GM18508 (cell line): ENCODE data around the gene HPS3.

ENCODE experiments used
- ATAC-seq: cut with Tn5 transposase; IDR thresholded peaks from one replicate; pipeline ENCODE4 v1.9.1; 2021; ENCODE audit warnings: moderate number of reproducible peaks; ENCODE audit not compliant: insufficient read depth, unreplicated experiment

Gene HPS3

GRCh38 chr3:149119466-149119865, 10.0 kb upstream of the HPS3 start:
- no peak for ATAC-seq

DNA sequence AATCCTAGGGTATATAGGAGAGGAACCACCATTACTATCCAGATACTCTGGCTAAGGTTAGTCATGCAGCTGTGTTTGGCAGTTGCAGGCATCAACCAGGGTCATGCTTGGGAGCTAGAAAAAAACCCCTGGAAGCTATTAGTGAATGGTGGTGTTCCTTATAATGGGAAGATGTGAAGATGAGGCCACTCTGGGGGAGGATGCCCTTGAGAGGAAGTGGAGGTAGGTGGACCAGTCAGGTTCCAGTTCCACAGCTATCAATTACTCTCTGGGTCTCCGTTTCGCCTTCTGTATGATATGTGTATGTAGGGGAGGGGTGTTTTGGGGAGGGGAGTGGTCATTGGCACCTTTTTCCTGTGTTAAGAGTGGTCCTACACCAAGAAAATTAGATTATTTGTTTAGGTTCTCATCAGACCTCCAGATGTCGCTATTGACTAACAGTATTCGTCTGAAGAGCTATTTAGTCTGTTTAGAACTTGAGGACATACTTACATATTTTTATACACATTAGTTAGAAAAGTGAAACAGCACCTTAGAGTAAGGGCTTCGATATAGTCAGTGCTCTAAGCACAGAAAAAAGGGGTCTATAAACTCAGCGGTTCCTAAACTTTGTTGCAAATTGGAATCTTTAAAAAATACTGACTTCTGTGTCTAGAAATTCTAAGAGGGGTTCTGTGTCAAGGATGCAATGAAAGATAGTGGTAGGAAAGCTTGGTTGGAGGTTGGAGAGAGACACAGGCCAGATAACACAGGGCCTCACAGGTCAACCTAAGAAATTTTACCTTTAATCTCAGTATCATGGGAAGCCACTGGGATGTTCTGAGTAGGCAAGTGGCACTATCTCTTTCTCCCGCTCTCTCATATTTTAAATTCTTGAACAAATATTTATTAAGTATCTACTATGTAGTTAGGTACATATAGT, 9.1 kb upstream of the HPS3 start:
- ATAC-seq: no peak

GRCh38 chr3:149122721-149123578, 6.5 kb upstream of the HPS3 start:
- ATAC-seq: no peak

DNA sequence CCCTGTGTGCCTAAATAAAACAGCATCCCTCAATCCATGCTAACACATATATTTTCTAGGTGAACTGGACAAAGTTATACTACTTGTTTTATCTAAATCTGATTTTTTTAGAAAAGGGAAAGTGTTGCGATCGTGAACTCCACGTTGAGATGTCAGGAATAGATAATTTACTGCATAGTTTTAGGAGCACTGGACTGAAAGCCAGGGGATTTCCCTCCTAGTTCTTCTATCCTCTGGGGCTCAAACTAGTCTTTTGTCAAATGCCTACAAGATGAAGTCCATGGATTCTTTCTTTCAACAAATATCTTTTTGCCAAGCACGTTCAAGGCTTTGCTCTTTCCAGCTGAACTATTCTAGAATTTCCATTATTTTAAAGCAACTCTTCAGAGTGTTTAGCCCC, 617 bp upstream of the HPS3 start:
- ATAC-seq: no peak

DNA sequence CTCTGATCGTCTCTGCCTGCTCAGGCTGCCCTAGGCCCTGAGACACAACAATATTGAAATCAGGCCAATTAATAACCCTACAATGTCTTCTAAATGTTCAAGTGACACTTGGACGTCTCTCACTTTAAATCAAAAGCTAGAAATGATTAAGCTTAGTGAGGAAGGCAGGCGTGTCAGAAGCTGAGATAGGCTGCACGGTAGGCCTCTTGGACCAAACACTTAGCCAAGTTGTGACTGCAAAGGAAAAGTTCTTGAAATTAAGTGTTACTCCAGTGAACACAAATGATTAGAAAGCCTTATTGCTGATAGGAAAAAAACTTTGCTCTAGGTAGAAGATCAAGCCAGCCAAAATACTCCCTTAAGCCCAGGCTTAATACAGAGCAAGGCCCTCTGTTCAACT, 2.2 kb downstream of the HPS3 start:
- ATAC-seq: no peak

- no peak for ATAC-seq
Measured at GRCh38 chr3:149134575-149134974, 5.1 kb downstream of the HPS3 start.

DNA sequence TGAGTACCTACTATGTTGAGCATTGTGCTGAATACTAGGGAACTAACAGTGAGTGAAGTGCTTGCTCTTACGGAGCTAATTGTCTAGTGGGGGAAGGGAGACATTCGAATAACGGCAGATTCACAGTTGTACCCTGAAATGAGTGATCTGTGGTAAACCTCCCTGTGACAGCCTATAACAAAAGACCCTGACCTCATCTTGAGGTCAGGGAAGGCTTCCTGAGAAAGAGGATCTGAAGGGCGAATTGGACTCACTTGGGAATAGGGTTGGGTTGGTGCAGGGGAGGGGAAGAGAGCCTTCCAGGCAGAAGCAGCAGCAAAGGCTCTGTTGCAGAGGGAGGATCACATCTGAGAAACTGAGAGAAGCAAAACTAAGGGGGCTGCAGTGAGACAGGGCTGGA, 13.2 kb downstream of the HPS3 start:
- ATAC-seq: no peak

GRCh38 chr3:149145356-149145755, 15.9 kb downstream of the HPS3 start:
- ATAC-seq: no peak

GRCh38 chr3:149145974-149146373, 16.5 kb downstream of the HPS3 start:
- ATAC-seq: peak; percentile 89

- ATAC-seq: no peak
Measured at GRCh38 chr3:149150436-149150835, 21.0 kb downstream of the HPS3 start.

DNA sequence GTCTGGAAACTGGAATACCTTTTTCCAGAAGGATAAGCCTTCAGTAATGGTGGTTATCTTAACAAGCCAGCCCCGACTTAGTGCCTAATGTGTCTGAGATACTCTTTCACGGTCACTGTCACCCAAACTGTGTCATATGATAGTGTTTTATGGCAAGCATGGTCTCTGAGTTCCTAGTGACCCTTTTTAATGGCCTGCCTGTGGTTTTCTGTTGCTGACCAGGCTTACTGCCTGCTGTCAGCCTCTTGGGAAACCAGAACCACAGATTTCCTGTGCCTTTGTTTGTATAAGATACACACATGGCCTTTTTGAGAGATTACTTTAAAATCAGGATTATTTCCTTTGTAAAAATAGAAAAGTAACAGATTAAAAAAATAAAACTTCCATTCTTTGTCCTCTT, 22.4 kb downstream of the HPS3 start:
- ATAC-seq: no peak

DNA sequence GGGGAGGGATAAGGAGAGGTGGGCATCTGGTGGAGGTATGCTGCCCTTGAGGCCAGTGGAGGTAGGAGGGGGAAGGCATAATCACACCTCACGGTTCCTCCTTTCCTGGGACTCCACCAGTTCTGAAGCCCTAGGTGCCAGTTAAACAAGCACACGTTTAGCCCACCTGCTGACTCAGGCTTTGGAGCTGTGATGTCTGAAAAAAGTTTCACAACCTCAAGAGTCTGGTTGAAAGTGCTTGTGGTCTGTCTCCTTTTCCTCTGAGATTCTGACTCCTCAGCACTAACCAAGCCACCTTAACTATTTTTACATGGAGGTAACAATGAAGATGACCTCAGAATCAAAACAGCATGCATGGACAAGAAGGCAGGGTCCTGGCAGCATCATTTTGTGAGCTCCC, 23.0 kb downstream of the HPS3 start:
- ATAC-seq: peak; percentile 92

DNA sequence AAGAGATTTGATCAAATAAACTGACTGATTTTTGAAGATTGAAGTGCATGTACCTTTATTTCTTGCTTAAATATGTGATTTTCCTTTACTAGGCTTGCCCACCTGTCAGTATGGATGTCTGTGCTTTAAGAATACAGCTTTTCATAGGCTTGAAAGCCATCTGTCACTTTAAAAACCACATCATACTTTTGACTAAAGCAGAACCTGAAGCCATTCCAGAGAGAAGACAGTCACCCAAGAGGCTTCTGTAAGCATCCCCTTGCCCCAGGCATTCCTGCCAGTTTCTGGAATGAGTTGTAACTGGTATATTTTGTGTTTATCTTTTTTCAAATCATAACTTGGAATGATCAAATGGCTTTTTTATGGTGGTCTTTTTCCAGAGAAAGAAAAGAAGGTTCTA, 24.0 kb downstream of the HPS3 start:
- ATAC-seq: no peak

- no peak for ATAC-seq
Measured at GRCh38 chr3:149160754-149161300, 31.4 kb downstream of the HPS3 start.

DNA sequence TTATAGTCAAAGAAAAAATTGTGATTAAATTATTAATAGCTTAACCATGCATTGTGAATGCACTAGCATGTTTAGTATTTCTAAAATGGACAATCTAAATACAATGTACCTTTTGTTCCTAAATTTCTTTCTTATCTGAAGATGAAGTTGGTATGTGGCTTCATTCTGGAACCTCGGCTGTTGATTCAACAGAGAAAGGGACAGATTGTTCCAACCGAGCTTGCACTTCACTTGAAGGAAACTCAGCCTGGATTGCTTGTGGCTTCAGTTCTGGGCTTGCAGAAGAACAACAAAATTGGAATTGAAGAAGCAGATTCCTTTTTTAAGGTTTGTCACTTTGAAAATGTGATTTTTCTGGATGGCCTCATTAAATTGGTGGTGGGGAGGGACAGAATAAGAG, 32.6 kb downstream of the HPS3 start:
- no peak for ATAC-seq

DNA sequence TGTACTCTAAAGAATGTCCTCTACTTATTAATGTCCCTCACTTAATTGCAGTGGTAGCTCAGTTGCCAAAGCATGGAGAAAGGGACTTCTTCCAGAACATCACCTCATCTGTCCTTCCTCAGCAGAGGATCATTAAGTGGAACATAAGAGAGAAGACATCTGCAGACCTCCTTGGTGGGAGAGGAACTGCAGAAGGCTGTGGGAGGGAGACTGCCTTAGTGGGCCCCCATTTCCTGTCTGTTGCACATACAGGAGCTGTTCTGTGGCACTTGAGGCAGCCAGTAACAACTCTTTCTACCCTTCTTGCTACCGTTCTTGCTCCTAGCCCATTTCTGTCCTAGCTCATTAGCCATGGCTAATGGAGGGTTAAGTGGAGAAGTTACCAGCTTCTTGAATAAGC, 33.6 kb downstream of the HPS3 start:
- ATAC-seq: no peak

GRCh38 chr3:149167898-149168297, 38.5 kb downstream of the HPS3 start:
- ATAC-seq: no peak

DNA sequence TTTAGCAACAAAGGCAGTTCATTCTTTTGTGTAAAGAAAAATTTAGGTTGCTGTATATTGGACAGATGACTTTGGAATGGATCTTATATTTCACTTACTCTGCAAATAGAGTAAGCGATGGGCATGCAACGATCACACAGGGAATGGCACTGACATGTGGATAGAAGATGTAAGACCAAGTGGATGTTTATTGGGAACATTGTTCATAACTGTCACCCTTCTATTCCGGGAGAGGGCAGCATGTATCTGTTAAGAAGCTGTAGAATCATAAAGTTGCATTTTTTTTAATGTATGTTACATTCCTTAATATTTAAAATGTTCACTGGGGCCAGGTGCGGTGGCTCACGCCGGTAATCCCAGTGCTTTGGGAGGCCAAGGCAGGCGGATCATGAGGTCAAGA, 41.2 kb downstream of the HPS3 start:
- no peak for ATAC-seq

GRCh38 chr3:149174901-149175300, 45.5 kb downstream of the HPS3 start:
- peak; percentile 94 for ATAC-seq

GRCh38 chr3:149177122-149177521, 47.7 kb downstream of the HPS3 start:
- ATAC-seq: no peak

DNA sequence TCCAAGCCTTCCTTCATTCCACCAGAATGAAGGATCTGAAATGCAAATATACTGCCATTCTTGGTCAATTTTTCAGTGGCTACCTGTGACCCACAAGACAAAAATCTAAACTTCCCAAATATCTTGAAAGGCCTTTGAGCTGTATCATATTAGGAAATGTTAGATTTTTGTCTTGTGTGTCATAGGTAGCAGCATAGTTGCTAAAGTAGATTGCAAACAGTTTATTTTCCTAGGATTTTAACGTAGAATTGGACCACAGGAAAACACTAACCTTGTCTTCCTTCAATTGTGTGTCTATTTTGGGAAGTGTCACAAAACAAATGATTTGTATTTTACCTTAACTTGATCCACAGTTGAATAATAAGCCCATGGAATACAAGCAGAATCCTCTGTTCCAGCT, 49.8 kb downstream of the HPS3 start:
- ATAC-seq: no peak
